Parietal lobe (tissue), 1 donor: ENCODE measurements around the gene SSRP1. TPM values are rescaled to one million over a fixed set of nuclear protein-coding genes. Genes with fewer than 3 reads are reported as not detected.

Experiments
- total RNA-seq: library from RNA; depleted of rRNA; stranded (reverse); fragments of >200 nt; gene quantifications from one replicate; pipeline ENCODE4 v1.2.3, GENCODE V29; 2014

Gene SSRP1
- 62.9 TPM for total RNA-seq

DNA sequence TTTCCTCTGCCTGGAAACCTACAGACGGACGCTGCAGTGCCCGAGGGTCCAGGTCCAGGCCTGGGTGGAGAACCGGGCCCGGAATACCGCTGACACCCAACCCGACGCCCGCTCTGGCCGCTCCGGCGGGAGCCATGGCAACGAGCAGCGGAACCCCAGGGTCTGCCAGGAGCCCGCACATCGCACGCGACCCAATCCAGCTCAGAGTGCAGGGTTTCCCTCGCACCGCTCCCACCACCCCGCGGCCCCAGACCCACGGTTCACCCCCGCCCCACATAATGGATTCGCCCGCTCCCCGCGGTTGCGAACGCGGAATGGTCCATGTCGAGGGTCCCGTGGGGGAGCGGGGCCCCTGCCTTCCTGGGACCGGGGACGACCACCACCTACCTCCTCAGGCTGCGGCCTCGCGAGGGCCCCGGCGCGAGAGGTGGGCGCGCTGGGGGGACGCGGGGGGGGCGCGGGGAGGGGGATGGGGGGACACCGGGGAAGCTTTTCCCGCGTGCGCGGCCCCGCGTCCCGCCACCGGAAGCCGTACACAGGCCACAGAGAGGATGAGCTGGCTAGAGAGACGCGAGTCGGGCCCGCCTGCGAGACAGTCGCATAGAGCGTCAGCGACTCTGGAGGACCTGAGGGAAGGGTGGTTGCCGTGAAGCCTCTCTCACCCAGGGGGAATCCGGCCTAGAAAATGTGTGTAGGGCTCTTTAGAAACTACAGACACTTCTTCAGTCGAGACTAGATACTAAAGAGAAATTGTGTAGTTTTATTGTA is at the start of gene SSRP1:
Gene SSRP1 (minus strand): TSS at position 550 of the 768 bp plus-strand sequence. CDS start 771 bp downstream, outside the sequence.

GRCh38 chr11:57380975-57381374 is 45.3 kb upstream of the SSRP1 start, which contains the start of gene PRG3:
PRG3 (minus strand) TSS chr11:57381150; CDS start chr11:57380708, 442 bp downstream.

DNA sequence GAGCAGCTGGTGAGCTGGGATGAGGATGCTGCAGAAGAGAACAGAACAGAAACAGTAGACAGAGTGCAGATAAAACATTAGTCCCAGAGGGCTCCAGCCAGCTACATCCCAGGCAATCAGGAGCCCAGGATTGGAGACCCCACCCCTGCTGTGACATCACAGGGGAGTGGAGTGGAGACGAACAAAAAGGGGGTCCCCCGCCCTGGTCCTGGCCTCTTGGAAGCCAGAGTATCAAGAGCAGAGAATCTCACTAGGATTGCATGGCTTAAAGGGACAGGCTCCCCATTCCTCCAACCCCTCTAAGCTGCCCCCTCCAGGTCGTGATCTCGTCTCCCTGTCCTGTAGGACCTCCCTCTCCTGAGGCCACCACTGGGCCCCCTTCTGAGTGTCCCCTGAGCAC is 2.5 kb upstream of the SSRP1 start, which contains the start of gene P2RX3:
Gene P2RX3 (plus strand): TSS at position 211 of the 400 bp plus-strand sequence. CDS start 199 bp downstream, outside the sequence.

DNA sequence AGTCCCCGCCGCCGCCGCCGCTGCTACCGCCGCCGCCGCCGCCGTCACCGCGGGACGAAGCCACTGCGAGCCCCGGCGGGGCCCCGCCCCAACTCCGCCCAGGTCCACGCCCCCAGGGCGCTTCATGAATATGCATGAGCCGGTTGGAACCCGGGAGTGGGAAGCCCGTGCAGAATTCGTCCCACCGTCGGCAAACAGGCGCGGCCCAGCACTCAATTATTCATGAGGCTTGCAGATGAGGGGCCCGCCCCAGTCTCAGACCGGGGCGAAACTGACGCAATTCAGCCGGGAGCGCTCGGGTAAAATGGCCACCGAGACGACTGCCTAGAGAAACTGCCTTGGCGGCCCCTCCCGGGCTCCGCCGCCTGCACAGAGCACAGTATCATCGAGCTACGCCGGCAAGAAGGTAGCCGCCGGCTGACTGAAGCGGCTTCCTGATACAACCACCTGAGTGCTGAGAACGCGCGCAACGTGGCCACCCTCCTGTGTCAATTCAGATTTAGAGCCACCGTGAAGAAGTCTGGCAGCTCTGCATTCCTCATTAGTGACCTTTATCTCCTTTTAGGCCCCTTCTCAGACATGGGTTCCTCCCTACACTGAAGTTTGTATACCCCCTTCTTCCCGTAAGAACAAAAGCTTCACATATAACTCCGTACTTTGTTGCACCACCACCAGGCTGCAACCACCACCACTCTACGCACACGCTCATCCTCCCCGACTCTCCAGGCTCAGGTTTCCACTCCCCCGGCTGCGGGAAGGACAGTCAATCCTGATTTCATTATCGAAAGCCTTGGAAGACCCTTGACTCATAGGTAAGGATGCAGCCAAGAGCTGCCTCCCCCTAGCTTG is 10.6 kb downstream of the SSRP1 start, which contains the start of gene TNKS1BP1:
Gene TNKS1BP1 (minus strand): TSS at position 67 of the 849 bp plus-strand sequence. CDS start 3,067 bp downstream, outside the sequence.

Other genes with a start within 250 kb of the SSRP1 start
- 35.4 TPM for gene LRRC55, start 153.9 kb downstream of the SSRP1 start, total RNA-seq
- 6.9 TPM for gene APLNR, start 98.6 kb downstream of the SSRP1 start, total RNA-seq
- gene TNKS1BP1, start 10.9 kb downstream of the SSRP1 start, total RNA-seq = 21.9 TPM
- gene P2RX3, start 2.5 kb upstream of the SSRP1 start, total RNA-seq = not detected
- gene PRG3, start 45.3 kb upstream of the SSRP1 start, total RNA-seq = not detected
- gene PRG2, start 54.8 kb upstream of the SSRP1 start, total RNA-seq = not detected
- 19.1 TPM for gene SLC43A3, start 91.2 kb upstream of the SSRP1 start, total RNA-seq
- 1.6 TPM for gene RTN4RL2, start 124.6 kb upstream of the SSRP1 start, total RNA-seq
- 2.2 TPM for gene SLC43A1, start 179.8 kb upstream of the SSRP1 start, total RNA-seq
- 17.8 TPM for gene TIMM10, start 194.9 kb upstream of the SSRP1 start, total RNA-seq
- not detected for gene SMTNL1, start 201.7 kb upstream of the SSRP1 start, total RNA-seq
- 61.7 TPM for gene UBE2L6, start 231.8 kb upstream of the SSRP1 start, total RNA-seq